SU-DHL-6 (cell line): ENCODE data around the gene PTPRN2.

Experiments
- H2AFZ ChIP-seq: fragments of 200-600 bp; sonication (generic); 2 replicates; pipeline ENCODE4 v1.6.1; 2014; ENCODE audit warnings: low read depth, mild to moderate bottlenecking, moderate library complexity, mixed read lengths, antibody characterized with exemption, low read length; ENCODE audit not compliant: severe bottlenecking
- H3F3A ChIP-seq: fragments of 200-600 bp; shearing (Covaris generic); 2 replicates; pipeline ENCODE4 v1.6.0; 2016; ENCODE audit warnings: antibody characterized with exemption, mild to moderate bottlenecking; ENCODE audit not compliant: insufficient read depth
- H3K27ac ChIP-seq: fragments of 200-600 bp; sonication (generic); 2 replicates; pipeline ENCODE4 v1.5.1; 2016; ENCODE audit warnings: low read depth, mild to moderate bottlenecking, low read length, moderate library complexity, mixed read lengths
- H3K27me3 ChIP-seq: fragments of 200-600 bp; sonication (generic), shearing (Covaris generic); 2 replicates; pipeline ENCODE4 v1.6.0; 2014; ENCODE audit warnings: mild to moderate bottlenecking, low read length
- H3K36me3 ChIP-seq: fragments of 200-600 bp; sonication (generic); 2 replicates; pipeline ENCODE4 v1.6.1; 2014; ENCODE audit warnings: mild to moderate bottlenecking, low read length, mixed read lengths
- H3K4me2 ChIP-seq: fragments of 300-600, 200-600 bp; shearing (Covaris generic), sonication (generic); 2 replicates; pipeline ENCODE4 v1.6.0; 2014; ENCODE audit warnings: low read length, low read depth, mild to moderate bottlenecking; ENCODE audit not compliant: poor library complexity, severe bottlenecking
- H3K4me3 ChIP-seq: fragments of 200-600 bp; sonication (generic); 2 replicates; pipeline ENCODE4 v1.5.1; 2014; ENCODE audit warnings: antibody characterized with exemption, low read length, mild to moderate bottlenecking, mixed read lengths; ENCODE audit not compliant: insufficient read depth, poor library complexity, severe bottlenecking
- H3K79me2 ChIP-seq: fragments of 200-600 bp; sonication (generic); 2 replicates; pipeline ENCODE4 v1.6.1; 2014; ENCODE audit warnings: mild to moderate bottlenecking, low read length, moderate library complexity; ENCODE audit not compliant: insufficient read depth
- H3K9ac ChIP-seq: fragments of 200-600 bp; sonication (generic); 2 replicates; pipeline ENCODE4 v1.7.0; 2014; ENCODE audit warnings: mild to moderate bottlenecking, low read length
- H3K9me2 ChIP-seq: fragments of 200-600 bp; sonication (generic); replicated peaks from 2 replicates; pipeline ENCODE4 v1.6.1; 2014; ENCODE audit warnings: low read length; ENCODE audit not compliant: insufficient read depth
- H3K9me3 ChIP-seq: fragments of 200-600 bp; sonication (generic); 2 replicates; pipeline ENCODE4 v1.6.1; 2014; ENCODE audit warnings: low read length, mixed read lengths; ENCODE audit not compliant: insufficient read depth
- H4K20me1 ChIP-seq: fragments of 200-600 bp; sonication (generic); 2 replicates; pipeline ENCODE4 v1.6.1; 2014; ENCODE audit warnings: low read depth, mild to moderate bottlenecking, antibody characterized with exemption, low read length, moderate library complexity, mixed read lengths
- EZH2phosphoT487 ChIP-seq: fragments of 200-600 bp; sonication (generic), shearing (Covaris generic); conservative IDR thresholded peaks from 2 replicates; pipeline ENCODE4 v1.6.1; 2018; ENCODE audit warnings: mild to moderate bottlenecking, antibody characterized with exemption, low read length, moderate library complexity, mixed read lengths
- TF ChIP-seq, protein P1 (sequence below): fragments of 200-600 bp; sonication (generic); IDR thresholded peaks from one replicate; pipeline ENCODE4 v1.5.1; 2017; ENCODE audit warnings: antibody characterized with exemption, mild to moderate bottlenecking, low read length, moderate library complexity; ENCODE audit not compliant: insufficient read depth, poor library complexity, severe bottlenecking

Gene PTPRN2

DNA sequence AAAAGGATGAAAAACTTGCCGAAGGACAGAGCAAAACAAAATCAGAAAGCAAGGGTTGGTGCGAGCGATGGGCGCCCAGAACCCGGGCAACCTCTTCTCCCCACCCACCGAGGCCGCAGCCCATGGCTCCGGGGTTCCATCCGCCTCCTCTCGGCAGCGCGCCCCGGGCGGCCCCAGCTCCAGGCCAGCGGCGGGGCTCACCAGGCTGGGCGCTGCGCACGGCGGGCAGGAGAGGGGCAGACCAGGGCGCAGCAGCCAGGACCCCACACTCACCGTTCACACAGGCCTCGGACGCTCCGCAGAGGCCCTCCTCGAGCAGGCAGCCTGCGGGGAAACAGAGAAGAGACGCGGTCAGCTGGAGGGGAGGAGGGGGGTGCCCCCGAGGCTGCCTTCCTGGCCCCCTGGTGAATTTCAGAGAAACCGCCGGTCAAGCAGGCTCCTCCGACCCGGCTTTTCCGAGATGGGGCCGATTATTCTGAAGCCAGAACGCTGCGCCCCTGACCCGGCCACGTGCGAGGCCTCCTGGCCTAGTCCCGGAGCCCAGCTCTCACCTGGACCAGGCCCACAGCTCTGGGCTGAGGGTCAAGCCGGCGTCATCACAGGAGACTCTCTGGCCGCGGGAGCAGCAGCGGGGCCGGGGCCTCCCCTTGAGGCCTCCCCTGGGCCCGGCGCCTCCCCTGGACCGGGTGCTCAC lies 98.0 kb downstream of the PTPRN2 start:
- Histone ChIP-seq H3F3A (no peaks in the 10 kb centered on the region), H4K20me1 (no peaks in the 10 kb centered on the region), H3K9ac (no peak overlapping the region), H3K36me3 (no peaks in the 10 kb centered on the region), H3K9me3 (no peaks in the 10 kb centered on the region), H3K4me3 (no peak overlapping the region), H3K4me2 (no peak overlapping the region), H2AFZ (no peak overlapping the region), H3K9me2 (no peaks in the 10 kb centered on the region), H3K79me2 (no peaks in the 10 kb centered on the region), H3K27me3 (no peaks in the 10 kb centered on the region), H3K27ac (no peak overlapping the region)
- TF ChIP-seq, protein P1, sequence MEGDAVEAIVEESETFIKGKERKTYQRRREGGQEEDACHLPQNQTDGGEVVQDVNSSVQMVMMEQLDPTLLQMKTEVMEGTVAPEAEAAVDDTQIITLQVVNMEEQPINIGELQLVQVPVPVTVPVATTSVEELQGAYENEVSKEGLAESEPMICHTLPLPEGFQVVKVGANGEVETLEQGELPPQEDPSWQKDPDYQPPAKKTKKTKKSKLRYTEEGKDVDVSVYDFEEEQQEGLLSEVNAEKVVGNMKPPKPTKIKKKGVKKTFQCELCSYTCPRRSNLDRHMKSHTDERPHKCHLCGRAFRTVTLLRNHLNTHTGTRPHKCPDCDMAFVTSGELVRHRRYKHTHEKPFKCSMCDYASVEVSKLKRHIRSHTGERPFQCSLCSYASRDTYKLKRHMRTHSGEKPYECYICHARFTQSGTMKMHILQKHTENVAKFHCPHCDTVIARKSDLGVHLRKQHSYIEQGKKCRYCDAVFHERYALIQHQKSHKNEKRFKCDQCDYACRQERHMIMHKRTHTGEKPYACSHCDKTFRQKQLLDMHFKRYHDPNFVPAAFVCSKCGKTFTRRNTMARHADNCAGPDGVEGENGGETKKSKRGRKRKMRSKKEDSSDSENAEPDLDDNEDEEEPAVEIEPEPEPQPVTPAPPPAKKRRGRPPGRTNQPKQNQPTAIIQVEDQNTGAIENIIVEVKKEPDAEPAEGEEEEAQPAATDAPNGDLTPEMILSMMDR, result no peak

DNA sequence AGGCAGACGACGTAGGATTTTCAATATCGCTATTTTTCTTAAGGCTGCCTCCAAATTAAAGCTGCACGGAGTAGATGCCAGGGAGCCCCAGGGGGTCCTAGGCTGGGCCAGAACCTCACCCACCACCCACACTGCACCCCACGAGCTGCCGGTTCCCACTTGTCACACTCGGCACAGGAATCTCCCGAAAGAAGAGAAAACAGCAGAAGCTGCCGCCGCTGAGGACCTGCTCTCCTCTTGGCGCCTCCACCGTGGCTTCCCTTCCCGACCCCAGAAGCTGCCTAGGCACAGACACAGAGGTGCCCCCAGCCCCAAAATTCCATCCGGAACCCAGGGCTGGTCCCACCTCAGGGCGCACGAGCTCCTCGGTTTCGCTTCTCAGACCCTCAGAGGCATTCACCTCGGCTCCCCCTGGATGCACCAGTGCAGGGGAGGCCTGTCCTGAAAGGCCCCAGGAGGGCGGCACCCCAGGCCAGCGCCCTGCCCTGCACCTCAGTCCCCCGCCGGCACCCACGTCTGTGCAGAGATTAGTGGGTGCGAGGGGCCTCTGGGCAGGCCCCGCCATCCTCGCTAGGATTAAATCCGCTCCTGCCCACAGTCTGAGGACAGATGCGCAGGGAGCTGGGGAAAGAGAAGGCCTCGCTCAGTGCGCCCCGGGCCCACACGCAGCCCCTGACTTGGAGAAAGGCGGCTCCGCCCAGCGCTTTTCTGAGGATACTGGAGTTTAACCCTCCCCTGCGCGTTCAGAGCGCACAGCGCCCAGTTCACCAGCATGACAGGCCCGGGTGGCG lies 99.2 kb downstream of the PTPRN2 start:
- Histone ChIP-seq H3K27ac (no peak overlapping the region), H3F3A (no peaks in the 10 kb centered on the region)

DNA sequence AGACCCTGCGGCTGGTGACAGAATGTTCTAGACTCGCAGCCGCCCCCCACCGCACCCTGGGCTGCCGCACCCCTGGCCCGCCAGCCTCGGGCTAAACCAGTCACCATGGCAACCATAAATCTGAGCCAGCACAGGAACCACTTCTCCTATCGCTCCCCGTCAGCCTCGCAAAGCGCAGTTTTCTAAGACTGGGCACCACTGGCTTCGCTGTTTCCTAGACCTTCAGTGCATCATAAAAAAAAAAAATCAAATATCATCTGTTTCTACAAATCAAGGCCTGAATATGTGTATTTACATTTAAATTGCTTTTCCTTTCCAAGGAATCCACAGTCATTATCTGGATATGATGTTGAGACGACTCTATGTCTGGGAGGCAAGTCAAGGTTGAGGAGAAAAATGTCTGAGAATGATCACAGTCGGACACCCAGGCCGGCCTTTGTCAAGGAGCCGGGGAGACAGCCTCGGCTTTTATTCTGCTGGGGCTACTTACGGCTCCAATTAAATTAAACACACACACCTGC lies 99.9 kb downstream of the PTPRN2 start:
- Histone ChIP-seq H3K36me3 (no peaks in the 10 kb centered on the region), H2AFZ (no peak overlapping the region), H3K27me3 (no peaks in the 10 kb centered on the region)

More for the DNA sequence above, 99.2 kb downstream of the PTPRN2 start:
- H3K79me2 ChIP-seq, result no peaks in the 10 kb centered on the region
- H3K9me2 ChIP-seq, result no peaks in the 10 kb centered on the region
- H4K20me1 ChIP-seq, result no peaks in the 10 kb centered on the region
- H3K9me3 ChIP-seq, result no peaks in the 10 kb centered on the region
- no peak overlapping the region for H3K9ac ChIP-seq
- H3K4me3 ChIP-seq, result no peak overlapping the region
- TF ChIP-seq, protein P1, result no peak
- no peak for TF ChIP-seq EZH2phosphoT487
- no peak overlapping the region for H2AFZ ChIP-seq
- H3K27me3 ChIP-seq, result no peaks in the 10 kb centered on the region
- no peaks in the 10 kb centered on the region for H3K36me3 ChIP-seq
- no peak overlapping the region for H3K4me2 ChIP-seq

More for the DNA sequence above, 99.9 kb downstream of the PTPRN2 start:
- no peak overlapping the region for H3K27ac ChIP-seq
- no peaks in the 10 kb centered on the region for H4K20me1 ChIP-seq
- H3K4me2 ChIP-seq, result no peak overlapping the region
- H3K9ac ChIP-seq, result no peak overlapping the region
- TF ChIP-seq, protein P1, result no peak
- TF ChIP-seq EZH2phosphoT487, result no peak
- H3K4me3 ChIP-seq, result no peak overlapping the region
- H3K79me2 ChIP-seq, result no peaks in the 10 kb centered on the region
- H3K9me3 ChIP-seq, result no peaks in the 10 kb centered on the region
- H3F3A ChIP-seq, result no peaks in the 10 kb centered on the region
- no peaks in the 10 kb centered on the region for H3K9me2 ChIP-seq
